ENCODE results near the gene DAAM1. TPM values are rescaled to one million over a fixed set of nuclear protein-coding genes. Genes with fewer than 3 reads are reported as not detected.

DAAM1 gene
- total and polyA plus RNA-seq, 12 donors, result 22.8 to 102 (median 75.2) TPM

- WGBS, 2 donors, result 0% methylated on average over 51 of the region's 51 CpGs
- Histone ChIP-seq H3K36me3 (no peaks in the 10 kb centered on the region), H3K27me3 (no peaks in the 10 kb centered on the region), H3K4me1 (peaks cover 12 to 52% (median 42%) of the 10 kb centered on the region in 9 donors), H3K27ac (peak overlapping the region; percentile 88 to 96 (median 92)), H3K4me3 (peak overlapping the region; percentile 76 to 97 (median 86)), H3K9me3 (no peaks in the 10 kb centered on the region)
- ATAC-seq (peak; percentile 17 to 60 (median 32)), DNase-seq (peak; percentile 34 to 51)
- intact Hi-C loops (cut with DNase I), result loop anchor here in 7 of 10 donors (2.0 to 10.0 kb wide), 13 partner anchors 54 to 253 kb away; no protein-coding TSS in a partner anchor
- TF ChIP-seq CTCF (IDR thresholded peaks at IDR 0.05), result peak in 1 of 9 donors; percentile 17
These were observed 771 bp downstream of the DAAM1 start for GRCh38 chr14:59189091-59189785.

GRCh38 chr14:59189786-59190368 is 1.4 kb downstream of the DAAM1 start:
- peak overlapping the region; percentile 76 to 97 (median 86) for H3K4me3 ChIP-seq
- H3K27me3 ChIP-seq, result no peaks in the 10 kb centered on the region
- intact Hi-C loops (cut with DNase I), result loop anchor here (2.0 to 10.0 kb wide), 19 partner anchors 55 to 252 kb away; no protein-coding TSS in a partner anchor
- DNase-seq (peak; percentile 78 to 84), ATAC-seq (peak in 7 of 8 donors; percentile 23 to 54 (median 35))
- peak overlapping the region; percentile 88 to 96 (median 92) for H3K27ac ChIP-seq
- peaks cover 16 to 58% (median 48%) of the 10 kb centered on the region in 9 donors for H3K4me1 ChIP-seq
- H3K36me3 ChIP-seq, result no peaks in the 10 kb centered on the region
- no peak for TF ChIP-seq CTCF (IDR thresholded peaks at IDR 0.05)
- no peaks in the 10 kb centered on the region for H3K9me3 ChIP-seq
- 2% methylated on average over 25 of the region's 25 CpGs for WGBS, 2 donors

- no peaks in the 10 kb centered on the region for H3K36me3 ChIP-seq
- DNase-seq (peak in 1 of 2 donors; percentile 29), ATAC-seq (no peak)
- no peaks in the 10 kb centered on the region for H3K27me3 ChIP-seq
- intact Hi-C loops (cut with DNase I), result loop anchor here in 8 of 10 donors (5.0 to 10.0 kb wide), 6 partner anchors 54 to 124 kb away; no protein-coding TSS in a partner anchor
- 12 to 23% methylated on average over 6 of the region's 6 CpGs for WGBS, 2 donors
- peak overlapping the region; percentile 76 to 97 (median 86) for H3K4me3 ChIP-seq
- TF ChIP-seq CTCF (IDR thresholded peaks at IDR 0.05), result peak in 3 of 9 donors; percentile 15 to 35 (median 23)
- H3K27ac ChIP-seq, result peak overlapping the region; percentile 26 to 96 (median 92)
- H3K4me1 ChIP-seq, result peaks cover 16 to 63% (median 49%) of the 10 kb centered on the region in 9 donors
- no peaks in the 10 kb centered on the region for H3K9me3 ChIP-seq
These were observed 1.9 kb downstream of the DAAM1 start for GRCh38 chr14:59190372-59190771.

GRCh38 chr14:59195912-59196311 is 7.4 kb downstream of the DAAM1 start:
- H3K27me3 ChIP-seq, result no peaks in the 10 kb centered on the region
- intact Hi-C loops (cut with DNase I), result loop anchor here in 5 of 10 donors (5.0 to 10.0 kb wide), 5 partner anchors 49 to 119 kb away; no protein-coding TSS in a partner anchor
- no peaks in the 10 kb centered on the region for H3K9me3 ChIP-seq
- no peaks in the 10 kb centered on the region for H3K36me3 ChIP-seq
- ATAC-seq, result no peak
- H3K27ac ChIP-seq, result peak overlapping the region in 3 of 10 donors; percentile 4 to 72 (median 12)
- peaks cover 17 to 95% (median 76%) of the 10 kb centered on the region in 9 donors for H3K4me1 ChIP-seq
- DNase-seq, result no peak
- 58 to 63% methylated on average over 2 of the region's 2 CpGs for WGBS, 2 donors
- H3K4me3 ChIP-seq, result no peak overlapping the region
- no peak for TF ChIP-seq CTCF (IDR thresholded peaks at IDR 0.05)
